ENCODE measurements around the gene SLC25A33.

The SLC25A33 gene

DNA sequence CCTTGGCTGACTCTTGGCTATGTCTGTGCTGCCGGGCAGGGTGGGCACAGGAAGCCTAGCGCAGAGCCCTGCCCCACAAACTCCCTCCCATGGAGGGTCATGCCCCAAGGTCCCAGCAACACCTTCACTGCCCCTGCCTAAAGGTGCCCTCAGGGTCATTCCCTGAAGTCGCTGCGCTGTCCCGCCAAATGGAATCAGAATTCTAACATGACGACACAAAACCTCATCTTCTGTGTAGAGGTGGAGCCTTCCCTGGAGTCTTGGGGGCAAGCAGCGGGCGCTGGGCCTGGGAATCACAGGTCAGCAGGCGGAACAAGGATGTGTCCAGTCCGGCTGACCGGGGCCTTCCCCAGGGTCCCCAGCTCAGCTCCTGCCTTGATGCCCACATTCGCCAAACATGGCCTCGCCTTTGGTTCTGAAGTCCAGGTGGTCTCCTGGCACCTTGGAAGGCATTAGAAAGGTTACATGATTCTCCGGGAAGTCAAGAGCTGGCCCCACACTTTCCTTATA lies 66.7 kb downstream of the SLC25A33 start:
- no peak overlapping the region for H3K27ac ChIP-seq (ENCODE audit: low read length)
- no peaks in the 10 kb centered on the region for H3K27me3 ChIP-seq (ENCODE audit: insufficient read depth, low read length, poor library complexity)
- H3K36me3 ChIP-seq (ENCODE audit: insufficient read depth, low read length), result peaks cover 99% of the 10 kb centered on the region
- no peaks in the 10 kb centered on the region for H3K9me3 ChIP-seq (ENCODE audit: insufficient read depth, low read length, severe bottlenecking)
- H3K79me2 ChIP-seq (ENCODE audit: insufficient read depth, low read length), result no peaks in the 10 kb centered on the region; the same call in 1 of the 2 replicates
- TF ChIP-seq EZH2 (IDR thresholded peaks at IDR 0.05; ENCODE audit: borderline replicate concordance, low read depth, low read length, severe bottlenecking), result no peak
- TF ChIP-seq, protein P1, sequence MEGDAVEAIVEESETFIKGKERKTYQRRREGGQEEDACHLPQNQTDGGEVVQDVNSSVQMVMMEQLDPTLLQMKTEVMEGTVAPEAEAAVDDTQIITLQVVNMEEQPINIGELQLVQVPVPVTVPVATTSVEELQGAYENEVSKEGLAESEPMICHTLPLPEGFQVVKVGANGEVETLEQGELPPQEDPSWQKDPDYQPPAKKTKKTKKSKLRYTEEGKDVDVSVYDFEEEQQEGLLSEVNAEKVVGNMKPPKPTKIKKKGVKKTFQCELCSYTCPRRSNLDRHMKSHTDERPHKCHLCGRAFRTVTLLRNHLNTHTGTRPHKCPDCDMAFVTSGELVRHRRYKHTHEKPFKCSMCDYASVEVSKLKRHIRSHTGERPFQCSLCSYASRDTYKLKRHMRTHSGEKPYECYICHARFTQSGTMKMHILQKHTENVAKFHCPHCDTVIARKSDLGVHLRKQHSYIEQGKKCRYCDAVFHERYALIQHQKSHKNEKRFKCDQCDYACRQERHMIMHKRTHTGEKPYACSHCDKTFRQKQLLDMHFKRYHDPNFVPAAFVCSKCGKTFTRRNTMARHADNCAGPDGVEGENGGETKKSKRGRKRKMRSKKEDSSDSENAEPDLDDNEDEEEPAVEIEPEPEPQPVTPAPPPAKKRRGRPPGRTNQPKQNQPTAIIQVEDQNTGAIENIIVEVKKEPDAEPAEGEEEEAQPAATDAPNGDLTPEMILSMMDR (IDR thresholded peaks at IDR 0.05; ENCODE audit: borderline replicate concordance, extremely low read depth, low read length, poor library complexity, severe bottlenecking), result no peak
- H3K4me3 ChIP-seq (ENCODE audit: low read depth in 1 of 2, low read length in 2 of 2), result no peak overlapping the region
- DNase-seq (no peak), ATAC-seq (ENCODE audit: insufficient read depth, low read depth) (no peak)
- H3K4me2 ChIP-seq (ENCODE audit: insufficient read depth, low read length), result no peak overlapping the region
- H3K4me1 ChIP-seq (ENCODE audit: insufficient read depth, low read length), result no peaks in the 10 kb centered on the region
- no peak overlapping the region for H2AFZ ChIP-seq (ENCODE audit: low read depth, low read length)
- no peak overlapping the region for H3K9ac ChIP-seq (ENCODE audit: low read depth, low read length)
- H4K20me1 ChIP-seq (ENCODE audit: insufficient read depth, low read length), result peaks cover 32% of the 10 kb centered on the region

GRCh38 chr1:9606458-9606857 lies 67.2 kb downstream of the SLC25A33 start:
- H3K4me1 ChIP-seq (ENCODE audit: insufficient read depth, low read length), result no peaks in the 10 kb centered on the region
- H2AFZ ChIP-seq (ENCODE audit: low read depth, low read length), result no peak overlapping the region
- H3K4me2 ChIP-seq (ENCODE audit: insufficient read depth, low read length), result no peak overlapping the region
- DNase-seq (no peak), ATAC-seq (ENCODE audit: insufficient read depth, low read depth) (no peak)
- TF ChIP-seq EZH2 (IDR thresholded peaks at IDR 0.05; ENCODE audit: borderline replicate concordance, low read depth, low read length, severe bottlenecking), result no peak
- TF ChIP-seq, protein P1 (IDR thresholded peaks at IDR 0.05; ENCODE audit: borderline replicate concordance, extremely low read depth, low read length, poor library complexity, severe bottlenecking), result no peak
- no peak overlapping the region for H3K4me3 ChIP-seq (ENCODE audit: low read depth in 1 of 2, low read length in 2 of 2)
- no peaks in the 10 kb centered on the region for H3K9me3 ChIP-seq (ENCODE audit: insufficient read depth, low read length, severe bottlenecking)
- H4K20me1 ChIP-seq (ENCODE audit: insufficient read depth, low read length), result peaks cover 29% of the 10 kb centered on the region
- peaks cover 99% of the 10 kb centered on the region for H3K36me3 ChIP-seq (ENCODE audit: insufficient read depth, low read length)
- H3K79me2 ChIP-seq (ENCODE audit: insufficient read depth, low read length), result no peaks in the 10 kb centered on the region; the same call in 1 of the 2 replicates
- no peaks in the 10 kb centered on the region for H3K27me3 ChIP-seq (ENCODE audit: insufficient read depth, low read length, poor library complexity)
- H3K9ac ChIP-seq (ENCODE audit: low read depth, low read length), result no peak overlapping the region
- no peak overlapping the region for H3K27ac ChIP-seq (ENCODE audit: low read length)

GRCh38 chr1:9606948-9607347 lies 67.7 kb downstream of the SLC25A33 start:
- Histone ChIP-seq H3K36me3 (ENCODE audit: insufficient read depth, low read length) (peaks cover 99% of the 10 kb centered on the region), H2AFZ (ENCODE audit: low read depth, low read length) (no peak overlapping the region), H3K9ac (ENCODE audit: low read depth, low read length) (no peak overlapping the region), H3K27me3 (ENCODE audit: insufficient read depth, low read length, poor library complexity) (no peaks in the 10 kb centered on the region), H3K4me1 (ENCODE audit: insufficient read depth, low read length) (no peaks in the 10 kb centered on the region), H3K79me2 (ENCODE audit: insufficient read depth, low read length) (no peaks in the 10 kb centered on the region; the same call in 1 of the 2 replicates), H4K20me1 (ENCODE audit: insufficient read depth, low read length) (peaks cover 29% of the 10 kb centered on the region), H3K4me3 (ENCODE audit: low read depth in 1 of 2, low read length in 2 of 2) (no peak overlapping the region), H3K9me3 (ENCODE audit: insufficient read depth, low read length, severe bottlenecking) (no peaks in the 10 kb centered on the region), H3K27ac (ENCODE audit: low read length) (no peak overlapping the region), H3K4me2 (ENCODE audit: insufficient read depth, low read length) (no peak overlapping the region)
- DNase-seq (no peak), ATAC-seq (ENCODE audit: insufficient read depth, low read depth) (no peak)
- no peak for TF ChIP-seq EZH2 (IDR thresholded peaks at IDR 0.05; ENCODE audit: borderline replicate concordance, low read depth, low read length, severe bottlenecking)
- TF ChIP-seq, protein P1 (IDR thresholded peaks at IDR 0.05; ENCODE audit: borderline replicate concordance, extremely low read depth, low read length, poor library complexity, severe bottlenecking), result no peak

Measured in DND-41 (cell line).